ENCODE results near the gene WARS2.
A peak's percentile ranks its signal among the peaks of the same experiment; 100 is the strongest.
"Not testable (repeated sequence)": the region's sequence is repeated elsewhere in the genome, so short reads cannot be mapped to it uniquely, and the experiment has no call there.

The WARS2 gene

DNA sequence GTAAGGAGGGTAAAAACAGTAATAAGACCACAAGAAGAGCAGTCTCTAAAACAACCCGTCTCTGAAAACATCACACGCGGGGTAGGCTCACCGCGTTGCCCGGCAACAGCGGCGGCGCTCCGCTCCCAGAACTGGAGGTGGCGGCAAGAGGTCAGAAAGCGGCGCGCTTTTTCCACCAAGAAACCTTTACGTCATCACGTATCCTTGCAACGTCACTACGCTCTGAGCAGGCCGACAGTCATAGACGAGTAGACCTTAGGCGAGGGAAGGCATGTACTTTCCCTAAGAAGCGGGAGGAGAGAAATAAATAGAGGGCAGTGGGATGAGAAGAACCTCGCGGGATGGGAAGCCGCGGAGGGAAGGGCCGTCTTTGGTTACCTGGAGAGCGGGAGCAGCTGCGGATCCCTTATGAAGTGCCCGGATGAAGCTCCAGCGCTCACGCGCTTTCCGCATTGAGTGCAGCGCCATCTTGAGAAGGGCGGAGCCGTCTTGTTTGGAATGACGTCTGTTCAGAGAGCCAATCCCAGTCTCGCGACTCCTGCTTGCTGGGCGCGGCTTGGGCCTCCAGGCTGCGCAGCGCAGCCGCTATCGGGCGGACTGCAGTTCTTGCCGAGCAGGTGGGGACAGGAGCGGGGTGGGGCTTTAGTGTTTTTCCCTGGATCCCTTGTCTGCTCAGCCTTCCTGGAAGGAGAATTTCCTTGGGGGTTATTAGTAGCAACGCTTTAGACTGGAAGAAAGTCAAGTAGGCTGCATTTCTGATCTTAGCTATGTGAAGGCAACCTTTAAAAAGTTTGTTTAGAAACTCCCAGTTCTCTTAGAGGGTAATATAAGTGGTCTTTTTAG lies at the start of gene WARS2:
Gene WARS2, minus strand, starts transcription at position 477 of the 843 bp plus-strand sequence. Its CDS starts 9 bp downstream, at position 468.
- no peaks in the 10 kb centered on the region for H3K9me3 ChIP-seq (ENCODE audit: low read length)
- H3K36me3 ChIP-seq (ENCODE audit: insufficient read depth, low read length), result peaks cover 2% of the 10 kb centered on the region
- peak within 1 kb of the TSS; percentile 57 for H3K4me3 ChIP-seq (ENCODE audit: low read length)
- H3K27me3 ChIP-seq (ENCODE audit: insufficient read depth, low read length), result no peaks in the 10 kb centered on the region
- H2AFZ ChIP-seq (ENCODE audit: low read depth, low read length), result peak within 1 kb of the TSS; percentile 20
- H3K4me1 ChIP-seq (ENCODE audit: insufficient read depth, low read length), result peaks cover 12% of the 10 kb centered on the region

DNA sequence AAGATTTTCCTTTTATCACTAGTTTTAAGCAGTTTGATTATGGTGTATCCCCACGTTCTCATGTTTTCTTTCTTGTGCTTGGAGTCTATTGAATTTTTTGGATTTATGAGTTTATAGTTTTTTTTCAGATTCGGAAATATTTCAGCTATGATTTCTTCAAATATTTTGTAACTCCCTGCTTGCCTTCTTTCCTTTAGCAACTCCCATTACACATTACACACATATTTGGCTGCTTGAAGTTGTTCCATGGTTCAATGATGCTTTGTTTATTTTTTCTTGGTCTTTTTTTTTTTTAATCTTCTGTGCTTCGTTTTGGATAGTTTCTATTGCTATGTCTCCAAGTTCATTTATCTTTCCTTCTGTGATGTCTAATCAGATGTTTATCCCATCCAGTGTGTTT lies 48.5 kb upstream of the WARS2 start:
- H3K27me3 ChIP-seq (ENCODE audit: insufficient read depth, low read length), result no peaks in the 10 kb centered on the region
- no peaks in the 10 kb centered on the region for H3K36me3 ChIP-seq (ENCODE audit: insufficient read depth, low read length)
- no peaks in the 10 kb centered on the region for H3K4me1 ChIP-seq (ENCODE audit: insufficient read depth, low read length)
- no peaks in the 10 kb centered on the region for H3K9me3 ChIP-seq (ENCODE audit: low read length)
- H3K4me3 ChIP-seq (ENCODE audit: low read length), result no peak overlapping the region
- no peak overlapping the region for H2AFZ ChIP-seq (ENCODE audit: low read depth, low read length)

DNA sequence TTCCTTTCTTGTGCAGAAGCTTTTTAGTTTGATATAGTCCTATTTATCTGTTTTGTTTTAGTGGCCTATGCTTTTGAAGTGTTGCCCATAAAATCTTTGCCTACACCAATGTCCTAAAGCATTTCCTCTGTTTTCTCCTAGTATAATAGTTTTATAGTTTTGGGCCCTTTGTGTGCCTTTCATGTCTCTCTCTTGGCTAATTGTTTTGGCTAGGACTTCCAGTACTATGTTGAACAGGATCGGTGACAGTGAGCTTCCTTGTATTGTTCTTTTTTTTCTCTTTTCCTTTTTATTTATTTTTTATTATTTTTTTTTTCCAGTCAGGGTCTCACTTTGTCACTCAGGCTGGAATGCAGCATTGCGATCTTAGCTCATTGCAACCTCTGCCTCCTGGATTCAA lies 47.0 kb upstream of the WARS2 start:
- Histone ChIP-seq H3K9me3 (ENCODE audit: low read length) (no peaks in the 10 kb centered on the region), H3K27me3 (ENCODE audit: insufficient read depth, low read length) (no peaks in the 10 kb centered on the region), H3K4me3 (ENCODE audit: low read length) (no peak overlapping the region), H3K4me1 (ENCODE audit: insufficient read depth, low read length) (no peaks in the 10 kb centered on the region), H3K36me3 (ENCODE audit: insufficient read depth, low read length) (no peaks in the 10 kb centered on the region), H2AFZ (ENCODE audit: low read depth, low read length) (no peak overlapping the region)

DNA sequence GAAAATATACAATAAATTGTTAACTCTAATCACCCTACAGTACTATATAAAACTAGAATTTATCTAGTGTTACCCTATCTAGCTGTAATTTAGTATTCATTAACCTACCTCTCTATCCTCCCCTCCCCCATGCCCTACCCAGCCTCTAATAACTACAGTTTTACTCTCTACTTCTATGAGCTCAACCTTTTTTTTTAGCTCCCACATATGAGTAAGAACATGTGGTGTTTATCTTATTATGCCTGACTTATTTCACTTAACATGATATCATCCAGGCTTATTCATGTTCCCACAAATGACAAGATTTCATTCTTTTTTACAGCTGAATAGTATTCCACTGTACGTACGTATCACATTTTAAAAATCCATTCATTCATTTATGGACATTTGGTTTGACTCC lies 46.0 kb upstream of the WARS2 start:
- H3K4me1 ChIP-seq (ENCODE audit: insufficient read depth, low read length), result no peaks in the 10 kb centered on the region
- H2AFZ ChIP-seq (ENCODE audit: low read depth, low read length), result no peak overlapping the region
- no peaks in the 10 kb centered on the region for H3K9me3 ChIP-seq (ENCODE audit: low read length)
- no peak overlapping the region for H3K4me3 ChIP-seq (ENCODE audit: low read length)
- no peaks in the 10 kb centered on the region for H3K27me3 ChIP-seq (ENCODE audit: insufficient read depth, low read length)
- no peaks in the 10 kb centered on the region for H3K36me3 ChIP-seq (ENCODE audit: insufficient read depth, low read length)

DNA sequence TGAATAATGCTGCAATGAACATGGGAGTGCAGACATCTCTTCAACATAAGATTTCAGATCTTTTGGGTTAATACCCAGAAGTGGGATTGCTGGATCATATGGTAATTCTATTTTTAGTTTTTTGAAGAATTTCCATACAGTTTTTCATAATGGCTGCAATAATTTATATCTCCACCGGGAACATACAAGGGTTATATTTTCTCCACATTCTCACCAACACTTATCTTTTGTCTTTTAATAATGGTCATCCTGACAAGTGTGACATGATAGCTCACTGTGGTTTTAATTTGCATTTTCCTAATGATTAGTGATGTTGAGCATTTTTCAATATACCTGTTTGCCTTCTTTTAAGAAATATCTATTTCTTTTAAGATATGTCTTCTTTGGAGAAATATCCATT lies 44.5 kb upstream of the WARS2 start:
- Histone ChIP-seq H2AFZ (ENCODE audit: low read depth, low read length) (no peak overlapping the region), H3K4me3 (ENCODE audit: low read length) (no peak overlapping the region), H3K4me1 (ENCODE audit: insufficient read depth, low read length) (no peaks in the 10 kb centered on the region), H3K27me3 (ENCODE audit: insufficient read depth, low read length) (no peaks in the 10 kb centered on the region), H3K9me3 (ENCODE audit: low read length) (no peaks in the 10 kb centered on the region), H3K36me3 (ENCODE audit: insufficient read depth, low read length) (no peaks in the 10 kb centered on the region)

DNA sequence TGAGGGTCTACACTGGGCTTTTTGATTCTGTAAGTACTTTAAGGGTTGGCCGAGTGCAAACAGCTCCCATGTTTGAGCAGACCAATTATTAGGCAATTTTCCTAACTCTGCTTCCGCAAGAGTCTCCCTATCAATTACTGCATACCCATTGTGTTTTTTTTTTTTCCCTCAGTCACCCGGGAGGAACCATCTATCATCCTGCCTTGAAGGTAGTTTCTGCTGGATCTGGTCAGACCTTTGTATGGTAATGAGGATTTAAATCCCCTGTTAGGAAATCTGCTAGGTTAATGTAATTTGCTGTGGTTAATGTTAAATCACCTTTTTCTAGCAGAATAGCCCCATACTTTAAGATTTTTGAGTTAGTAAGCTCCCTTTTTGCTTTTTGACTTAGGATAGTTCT lies 40.8 kb upstream of the WARS2 start:
- Histone ChIP-seq H3K36me3 (ENCODE audit: insufficient read depth, low read length) (peaks cover 2% of the 10 kb centered on the region), H3K9me3 (ENCODE audit: low read length) (peaks cover 2% of the 10 kb centered on the region), H3K4me1 (ENCODE audit: insufficient read depth, low read length) (no peaks in the 10 kb centered on the region), H3K4me3 (ENCODE audit: low read length) (no peak overlapping the region), H2AFZ (ENCODE audit: low read depth, low read length) (no peak overlapping the region), H3K27me3 (ENCODE audit: insufficient read depth, low read length) (no peaks in the 10 kb centered on the region)

DNA sequence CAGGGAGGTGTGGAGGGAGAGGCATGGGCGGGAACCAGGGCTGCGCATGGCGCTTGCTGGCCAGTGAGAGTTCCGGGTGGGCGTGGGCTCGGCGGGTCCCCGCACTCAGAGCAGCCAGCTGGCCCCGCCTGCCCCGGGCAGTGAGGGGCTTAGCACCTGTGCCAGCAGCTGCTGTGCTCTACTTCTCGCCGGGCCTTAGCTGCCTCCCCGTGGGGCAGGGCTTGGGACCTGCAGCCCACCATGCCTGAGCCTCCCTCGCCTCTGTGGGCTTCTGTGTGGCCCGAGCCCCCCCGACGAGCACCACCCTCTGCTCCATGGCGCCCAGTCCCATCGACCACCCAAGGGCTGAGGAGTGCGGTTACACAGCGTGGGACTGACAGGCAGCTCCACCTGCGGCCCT lies 38.6 kb upstream of the WARS2 start:
- no peaks in the 10 kb centered on the region for H3K27me3 ChIP-seq (ENCODE audit: insufficient read depth, low read length)
- H2AFZ ChIP-seq (ENCODE audit: low read depth, low read length), result no peak overlapping the region
- peaks cover 2% of the 10 kb centered on the region for H3K36me3 ChIP-seq (ENCODE audit: insufficient read depth, low read length)
- H3K4me3 ChIP-seq (ENCODE audit: low read length), result no peak overlapping the region
- no peaks in the 10 kb centered on the region for H3K4me1 ChIP-seq (ENCODE audit: insufficient read depth, low read length)
- H3K9me3 ChIP-seq (ENCODE audit: low read length), result peaks cover 2% of the 10 kb centered on the region

DNA sequence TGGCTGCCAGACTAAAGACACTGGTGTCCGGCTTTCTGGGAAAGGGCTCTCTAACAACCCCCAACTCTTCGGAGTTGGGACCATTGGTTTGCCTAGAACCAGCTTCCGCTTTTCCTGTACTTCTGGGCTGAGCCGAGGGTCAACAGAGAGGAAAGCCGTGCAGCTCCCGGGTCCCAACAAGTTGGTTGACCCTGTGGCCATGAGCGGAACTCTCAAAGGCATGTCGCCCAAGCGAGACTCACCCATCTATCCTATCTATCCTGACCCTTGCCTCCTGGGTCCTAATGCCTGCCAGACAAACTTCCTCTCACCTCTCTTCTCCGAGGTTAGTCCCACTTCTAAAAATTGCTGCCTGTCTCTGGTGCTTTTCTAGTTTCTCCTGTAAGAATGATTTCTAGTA lies 32.5 kb upstream of the WARS2 start:
- H3K4me1 ChIP-seq (ENCODE audit: insufficient read depth, low read length); H3K9me3 ChIP-seq (ENCODE audit: low read length); H2AFZ ChIP-seq (ENCODE audit: low read depth, low read length); H3K36me3 ChIP-seq (ENCODE audit: insufficient read depth, low read length); H3K27me3 ChIP-seq (ENCODE audit: insufficient read depth, low read length); H3K4me3 ChIP-seq (ENCODE audit: low read length): not testable (repeated sequence)

DNA sequence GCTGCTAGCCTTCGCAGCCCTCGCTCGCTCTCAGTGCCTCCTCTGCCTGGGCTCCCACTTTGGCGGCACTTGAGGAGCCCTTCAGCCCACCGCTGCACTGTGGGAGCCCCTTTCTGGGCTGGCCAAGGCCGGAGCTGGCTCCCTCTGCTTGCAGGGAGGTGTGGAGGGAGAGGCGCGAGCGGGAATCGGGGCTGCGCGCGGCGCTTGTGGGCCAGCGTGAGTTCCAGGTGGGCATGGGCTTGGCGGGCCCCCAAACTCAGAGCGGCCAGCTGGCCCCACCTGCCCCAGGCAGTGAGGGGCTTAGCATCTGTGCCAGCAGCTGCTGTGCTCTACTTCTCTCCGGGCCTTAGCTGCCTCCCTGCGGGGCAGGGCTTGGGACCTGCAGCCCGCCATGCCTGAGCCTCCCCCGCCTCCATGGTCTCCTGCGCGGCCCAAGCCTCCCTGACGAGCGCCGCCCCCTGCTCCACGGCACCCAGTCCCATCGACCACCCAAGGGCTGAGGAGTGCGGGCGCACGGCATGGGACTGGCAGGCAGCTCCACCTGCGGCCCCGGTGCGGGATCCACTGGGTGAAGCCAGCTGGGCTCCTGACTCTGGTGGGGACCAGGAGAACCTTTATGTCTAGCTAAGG lies 31.0 kb upstream of the WARS2 start:
- H3K27me3 ChIP-seq (ENCODE audit: insufficient read depth, low read length); H3K9me3 ChIP-seq (ENCODE audit: low read length); H3K4me1 ChIP-seq (ENCODE audit: insufficient read depth, low read length); H3K4me3 ChIP-seq (ENCODE audit: low read length); H3K36me3 ChIP-seq (ENCODE audit: insufficient read depth, low read length); H2AFZ ChIP-seq (ENCODE audit: low read depth, low read length): not testable (repeated sequence)

DNA sequence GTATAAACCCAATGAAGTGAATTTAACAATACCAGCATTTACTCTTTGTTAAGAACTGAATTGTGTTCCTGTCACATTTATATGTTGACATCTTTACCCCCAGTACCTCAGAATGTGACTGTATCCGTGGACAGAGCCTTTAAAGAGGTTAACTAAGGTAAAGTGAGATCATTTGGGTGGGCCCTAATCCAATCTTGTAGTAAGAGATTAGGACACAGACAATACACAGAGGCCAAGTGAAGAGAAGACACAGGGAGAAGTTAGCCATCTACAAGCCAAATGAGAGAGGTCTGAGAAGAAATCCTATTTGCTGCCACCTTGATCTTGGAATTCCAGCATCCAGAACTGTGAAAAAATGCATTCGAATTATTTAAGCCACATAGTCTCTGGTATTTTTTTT lies 22.9 kb upstream of the WARS2 start:
- H2AFZ ChIP-seq (ENCODE audit: low read depth, low read length), result no peak overlapping the region
- no peaks in the 10 kb centered on the region for H3K4me1 ChIP-seq (ENCODE audit: insufficient read depth, low read length)
- H3K4me3 ChIP-seq (ENCODE audit: low read length), result no peak overlapping the region
- H3K36me3 ChIP-seq (ENCODE audit: insufficient read depth, low read length), result peaks cover 15% of the 10 kb centered on the region
- H3K27me3 ChIP-seq (ENCODE audit: insufficient read depth, low read length), result no peaks in the 10 kb centered on the region
- no peaks in the 10 kb centered on the region for H3K9me3 ChIP-seq (ENCODE audit: low read length)

DNA sequence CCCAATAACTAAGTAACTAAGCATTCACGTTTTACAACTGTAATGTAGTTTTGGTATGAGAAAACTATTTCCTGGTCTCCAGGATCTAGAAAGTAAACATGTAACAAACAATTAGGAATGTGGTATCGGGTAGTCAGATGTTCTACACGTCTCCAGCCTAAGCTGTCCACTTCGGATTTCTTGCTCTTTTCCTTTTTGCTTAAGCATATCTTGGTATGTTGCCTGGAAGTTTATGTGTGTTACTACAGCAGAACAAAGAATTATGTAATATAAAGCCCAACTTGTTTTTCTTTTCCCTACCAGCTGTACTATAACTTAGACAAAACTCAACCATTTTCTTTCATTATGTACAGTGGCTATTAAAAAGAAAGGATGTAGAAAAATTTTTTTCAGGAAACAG lies 20.4 kb upstream of the WARS2 start:
- H3K4me1 ChIP-seq (ENCODE audit: insufficient read depth, low read length), result no peaks in the 10 kb centered on the region
- H3K27me3 ChIP-seq (ENCODE audit: insufficient read depth, low read length), result no peaks in the 10 kb centered on the region
- peaks cover 13% of the 10 kb centered on the region for H3K36me3 ChIP-seq (ENCODE audit: insufficient read depth, low read length)
- H3K4me3 ChIP-seq (ENCODE audit: low read length), result no peak overlapping the region
- H3K9me3 ChIP-seq (ENCODE audit: low read length), result peaks cover 8% of the 10 kb centered on the region
- H2AFZ ChIP-seq (ENCODE audit: low read depth, low read length), result no peak overlapping the region

DNA sequence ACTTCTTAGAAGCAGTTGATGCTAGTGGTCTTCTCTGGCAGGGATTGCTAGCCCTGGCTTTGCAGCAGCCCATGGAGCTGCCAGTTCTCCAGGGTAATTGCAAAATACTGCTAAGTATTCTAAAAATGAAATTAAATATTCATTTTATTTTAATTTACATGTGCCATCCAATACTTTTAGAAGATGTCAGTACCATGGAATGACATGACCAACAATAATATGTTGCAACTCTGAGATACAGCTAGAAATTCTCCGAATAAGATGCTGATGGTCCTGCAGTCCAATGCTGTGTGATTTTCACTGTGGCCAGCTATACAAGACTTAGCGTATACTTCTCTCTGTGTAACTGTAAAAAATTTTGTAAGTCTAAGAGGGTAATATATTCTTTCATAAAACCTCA lies 20.0 kb upstream of the WARS2 start:
- Histone ChIP-seq H2AFZ (ENCODE audit: low read depth, low read length) (no peak overlapping the region), H3K36me3 (ENCODE audit: insufficient read depth, low read length) (peaks cover 13% of the 10 kb centered on the region), H3K4me1 (ENCODE audit: insufficient read depth, low read length) (no peaks in the 10 kb centered on the region), H3K9me3 (ENCODE audit: low read length) (peaks cover 8% of the 10 kb centered on the region), H3K27me3 (ENCODE audit: insufficient read depth, low read length) (no peaks in the 10 kb centered on the region), H3K4me3 (ENCODE audit: low read length) (no peak overlapping the region)

DNA sequence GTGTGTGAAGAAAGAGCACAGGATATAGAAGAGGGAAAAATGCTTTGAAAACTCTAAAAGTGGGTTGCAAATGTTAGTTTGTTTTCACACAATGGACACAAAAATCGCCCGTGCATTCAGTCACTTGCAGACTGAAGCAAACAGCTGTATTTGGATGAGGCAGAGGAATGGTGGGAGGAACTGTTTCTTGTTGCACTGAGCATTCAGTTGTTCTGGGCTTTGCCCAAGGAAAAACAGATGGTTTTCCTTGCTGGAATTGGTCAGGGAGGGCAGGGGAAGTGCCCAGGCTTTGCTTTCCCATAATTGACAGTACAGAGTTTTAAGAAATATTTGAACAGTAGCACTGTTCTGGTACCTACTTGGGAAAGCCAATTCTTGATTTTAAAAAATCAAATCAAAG lies 19.5 kb upstream of the WARS2 start:
- Histone ChIP-seq H3K36me3 (ENCODE audit: insufficient read depth, low read length) (peaks cover 13% of the 10 kb centered on the region), H2AFZ (ENCODE audit: low read depth, low read length) (no peak overlapping the region), H3K27me3 (ENCODE audit: insufficient read depth, low read length) (no peaks in the 10 kb centered on the region), H3K4me3 (ENCODE audit: low read length) (no peak overlapping the region), H3K9me3 (ENCODE audit: low read length) (peaks cover 8% of the 10 kb centered on the region), H3K4me1 (ENCODE audit: insufficient read depth, low read length) (no peaks in the 10 kb centered on the region)
